Measurements from ENCODE around the gene SPOCK2. TPM values are rescaled to one million over a fixed set of nuclear protein-coding genes. Genes with fewer than 3 reads are reported as not detected.

The SPOCK2 gene
- total RNA-seq, 4 donors from 2014 or later, result 4.6 to 12.1 (median 7.8) TPM

GRCh38 chr10:72012796-72013195 is 75.6 kb downstream of the SPOCK2 start:
- no peak for DNase-seq (ENCODE audit: extremely low spot score)
- Histone ChIP-seq H3K9me3 (no peaks in the 10 kb centered on the region), H3K4me1 (peaks cover 76 to 95% (median 83%) of the 10 kb centered on the region in 4 donors), H3K4me3 (no peak overlapping the region), H3K27me3 (no peaks in the 10 kb centered on the region), H3K27ac (replicated peaks in 1 of 4) (peak overlapping the region in 3 of 4 donors; percentile 40 to 92 (median 91)), H3K36me3 (peaks cover 2 to 22% (median 11%) of the 10 kb centered on the region in 4 donors)
- TF ChIP-seq POLR2A (IDR thresholded peaks at IDR 0.05; ENCODE audit: low read depth) (no peak), EP300 (IDR thresholded peaks at IDR 0.05) (no peak), POLR2AphosphoS5 (IDR thresholded peaks at IDR 0.05) (no peak)
- intact Hi-C loops (cut with DNase I), result no loop called here
- WGBS, result 92% methylated on average over 7 of the region's 7 CpGs

GRCh38 chr10:72011976-72012512 is 76.3 kb downstream of the SPOCK2 start:
- peaks cover 10 to 30% (median 18%) of the 10 kb centered on the region in 4 donors for H3K36me3 ChIP-seq
- no peak overlapping the region for H3K4me3 ChIP-seq
- no peak for DNase-seq (ENCODE audit: extremely low spot score)
- H3K27me3 ChIP-seq, result no peaks in the 10 kb centered on the region
- intact Hi-C loops (cut with DNase I), result no loop called here
- H3K9me3 ChIP-seq, result no peaks in the 10 kb centered on the region
- TF ChIP-seq POLR2AphosphoS5 (IDR thresholded peaks at IDR 0.05), result no peak
- no peak for TF ChIP-seq CTCF (IDR thresholded peaks at IDR 0.05)
- no peak for TF ChIP-seq EP300 (IDR thresholded peaks at IDR 0.05)
- 92% methylated on average over 7 of the region's 7 CpGs for WGBS
- peaks cover 75 to 88% (median 83%) of the 10 kb centered on the region in 4 donors for H3K4me1 ChIP-seq
- H3K27ac ChIP-seq (replicated peaks in 1 of 4), result peak overlapping the region in 3 of 4 donors; percentile 19 to 92 (median 91)

GRCh38 chr10:72011468-72011867 is 76.9 kb downstream of the SPOCK2 start:
- intact Hi-C loops (cut with DNase I), result no loop called here
- TF ChIP-seq CTCF (IDR thresholded peaks at IDR 0.05), result no peak
- TF ChIP-seq POLR2A (IDR thresholded peaks at IDR 0.05; ENCODE audit: low read depth), result no peak
- no peak for TF ChIP-seq POLR2AphosphoS5 (IDR thresholded peaks at IDR 0.05)
- TF ChIP-seq EP300 (IDR thresholded peaks at IDR 0.05), result no peak
- DNase-seq (ENCODE audit: extremely low spot score), result no peak
- Histone ChIP-seq H3K27me3 (no peaks in the 10 kb centered on the region), H3K9me3 (no peaks in the 10 kb centered on the region), H3K36me3 (peaks cover 14 to 36% (median 22%) of the 10 kb centered on the region in 4 donors), H3K27ac (replicated peaks in 1 of 4) (peak overlapping the region; percentile 90 to 94 (median 92)), H3K4me1 (peaks cover 75 to 87% (median 82%) of the 10 kb centered on the region in 4 donors), H3K4me3 (no peak overlapping the region)
- WGBS, result 90% methylated on average over 7 of the region's 8 CpGs

GRCh38 chr10:72011016-72011415 is 77.3 kb downstream of the SPOCK2 start:
- 90% methylated on average over 9 of the region's 9 CpGs for WGBS

More at GRCh38 chr10:72011016-72011415, 77.3 kb downstream of the SPOCK2 start:
- intact Hi-C loops (cut with DNase I), result no loop called here
- peaks cover 75 to 84% (median 80%) of the 10 kb centered on the region in 4 donors for H3K4me1 ChIP-seq
- H3K9me3 ChIP-seq, result no peaks in the 10 kb centered on the region
- DNase-seq (ENCODE audit: extremely low spot score), result no peak
- H3K36me3 ChIP-seq, result peaks cover 14 to 40% (median 26%) of the 10 kb centered on the region in 4 donors
- TF ChIP-seq EP300 (IDR thresholded peaks at IDR 0.05) (no peak), CTCF (IDR thresholded peaks at IDR 0.05) (no peak), POLR2A (IDR thresholded peaks at IDR 0.05; ENCODE audit: low read depth) (no peak), POLR2AphosphoS5 (IDR thresholded peaks at IDR 0.05) (no peak)
- no peak overlapping the region for H3K4me3 ChIP-seq
- no peaks in the 10 kb centered on the region for H3K27me3 ChIP-seq
- peak overlapping the region; percentile 90 to 94 (median 92) for H3K27ac ChIP-seq (replicated peaks in 1 of 4)

Data from esophagus muscularis mucosa (tissue), 4 donors.